H9 (cell line): ENCODE data around the gene ANKHD1. TPM values are rescaled to one million over a fixed set of nuclear protein-coding genes. Genes with fewer than 3 reads are reported as not detected.

Experiments used
- DNase-seq: peaks from one replicate; pipeline ENCODE4 v3.0.0-alpha.2; 2017
- H2AFZ ChIP-seq: one replicate; pipeline ENCODE4 v1.6.1; 2013; ENCODE audit warnings: mild to moderate bottlenecking, low read length, control low read depth, moderate library complexity
- H2AK5ac ChIP-seq: 2 replicates; pipeline ENCODE4 v1.6.1; 2013; ENCODE audit warnings: low read length, control low read depth, mixed read lengths; ENCODE audit not compliant: insufficient read length
- H2BK120ac ChIP-seq: one replicate; pipeline ENCODE4 v1.6.1; 2013; ENCODE audit warnings: low read depth, mild to moderate bottlenecking, low read length, control low read depth, inconsistent platforms; ENCODE audit not compliant: poor library complexity, severe bottlenecking
- H2BK12ac ChIP-seq: 2 replicates; pipeline ENCODE4 v1.6.1; 2013; ENCODE audit warnings: low read length, control low read depth, mixed read lengths, low read depth; ENCODE audit not compliant: insufficient read length
- H2BK15ac ChIP-seq: 2 replicates; pipeline ENCODE4 v1.6.1; 2013; ENCODE audit warnings: low read depth, low read length, control low read depth
- H2BK20ac ChIP-seq: one replicate; pipeline ENCODE4 v1.6.1; 2013; ENCODE audit warnings: low read depth, mild to moderate bottlenecking, low read length, control low read depth, inconsistent platforms; ENCODE audit not compliant: poor library complexity, severe bottlenecking
- H2BK5ac ChIP-seq: 2 replicates; pipeline ENCODE4 v1.6.1; 2013; ENCODE audit warnings: low read length, control low read depth, mixed read lengths; ENCODE audit not compliant: insufficient read length
- H3K14ac ChIP-seq: 2 replicates; pipeline ENCODE4 v1.6.1; 2013; ENCODE audit warnings: low read length, control low read depth; ENCODE audit not compliant: insufficient read depth
- H3K18ac ChIP-seq: 2 replicates; pipeline ENCODE4 v1.6.1; 2013; ENCODE audit warnings: low read depth, mild to moderate bottlenecking, mixed read lengths, low read length, control low read depth; ENCODE audit not compliant: insufficient read length
- H3K23ac ChIP-seq: 2 replicates; pipeline ENCODE4 v1.6.1; 2013; ENCODE audit warnings: low read length, control low read depth, mixed read lengths, low read depth; ENCODE audit not compliant: insufficient read length
- H3K23me2 ChIP-seq: 2 replicates; pipeline ENCODE4 v1.6.1; 2013; ENCODE audit warnings: low read depth, mild to moderate bottlenecking, mixed read lengths, low read length, control low read depth; ENCODE audit not compliant: insufficient read length, poor library complexity, severe bottlenecking
- H3K27ac ChIP-seq: 2 replicates; pipeline ENCODE4 v1.5.1; 2013; ENCODE audit warnings: low read length, control low read depth, mixed read lengths, low read depth; ENCODE audit not compliant: insufficient read length
- H3K27me3 ChIP-seq: 2 replicates; pipeline ENCODE4 v1.6.1; 2013; ENCODE audit warnings: low read length, control low read depth, inconsistent platforms; ENCODE audit not compliant: insufficient read depth
- H3K4ac ChIP-seq: 2 replicates; pipeline ENCODE4 v1.6.1; 2013; ENCODE audit warnings: low read depth, mild to moderate bottlenecking, control low read depth, inconsistent platforms, low read length, moderate library complexity
- H3K4me1 ChIP-seq: 2 replicates; pipeline ENCODE4 v1.6.1; 2013; ENCODE audit warnings: low read length, control low read depth, inconsistent platforms; ENCODE audit not compliant: insufficient read depth
- H3K4me2 ChIP-seq: 2 replicates; pipeline ENCODE4 v1.6.1; 2013; ENCODE audit warnings: low read length, control low read depth, mixed read lengths; ENCODE audit not compliant: insufficient read length, insufficient read depth
- H3K56ac ChIP-seq: 2 replicates; pipeline ENCODE4 v1.6.1; 2013; ENCODE audit warnings: low read depth, mild to moderate bottlenecking, mixed read lengths, low read length, control low read depth; ENCODE audit not compliant: insufficient read length
- H3K79me1 ChIP-seq: 2 replicates; pipeline ENCODE4 v1.6.1; 2013; ENCODE audit warnings: low read depth, mild to moderate bottlenecking, moderate library complexity, low read length, control low read depth, inconsistent platforms; ENCODE audit not compliant: insufficient read depth, poor library complexity, severe bottlenecking
- H3K79me2 ChIP-seq: 2 replicates; pipeline ENCODE4 v1.6.1; 2013; ENCODE audit warnings: low read length, control low read depth, inconsistent platforms; ENCODE audit not compliant: insufficient read depth
- H3K9ac ChIP-seq: 2 replicates; pipeline ENCODE4 v1.6.1; 2013; ENCODE audit warnings: low read length, control low read depth, mixed read lengths; ENCODE audit not compliant: insufficient read length; ENCODE audit errors: extremely low read depth
- H3K9me3 ChIP-seq: one replicate; pipeline ENCODE4 v1.6.1; 2013; ENCODE audit warnings: low read depth, low read length, inconsistent platforms; ENCODE audit not compliant: control insufficient read depth
- H3T11ph ChIP-seq: one replicate; pipeline ENCODE4 v1.6.1; 2013; ENCODE audit warnings: mild to moderate bottlenecking, low read length, control low read depth, inconsistent platforms
- H4K20me1 ChIP-seq: one replicate; pipeline ENCODE4 v1.6.1; 2013; ENCODE audit not compliant: control insufficient read depth, insufficient read length, insufficient read depth
- H4K5ac ChIP-seq: 2 replicates; pipeline ENCODE4 v1.6.1; 2013; ENCODE audit warnings: low read depth, mild to moderate bottlenecking, mixed read lengths, low read length, control low read depth; ENCODE audit not compliant: insufficient read length
- H4K8ac ChIP-seq: replicated peaks from 2 replicates; pipeline ENCODE4 v1.6.1; 2013; ENCODE audit warnings: low read length, control low read depth, mixed read lengths, low read depth; ENCODE audit not compliant: insufficient read length
- H4K91ac ChIP-seq: 2 replicates; pipeline ENCODE4 v1.6.1; 2013; ENCODE audit warnings: low read depth, mild to moderate bottlenecking, moderate library complexity, mixed read lengths, low read length, control low read depth; ENCODE audit not compliant: insufficient read length
- H3K27ac Mint-ChIP-seq, 3 experiments: 2 replicates in 2 of 3; 3 replicates in 1 of 3; pipeline ENCODE4 v1.8.0; 2020 to 2021; ENCODE audit warnings: mixed read lengths in 3 of 3, mild to moderate bottlenecking in 1 of 3, moderate library complexity in 1 of 3
- H3K27me3 Mint-ChIP-seq: 2 replicates; pipeline ENCODE4 v1.8.0; 2021; ENCODE audit warnings: low read depth, mild to moderate bottlenecking, moderate library complexity, mixed read lengths
- H3K36me3 Mint-ChIP-seq, 3 experiments: 2 replicates in 2 of 3; 3 replicates in 1 of 3; pipeline ENCODE4 v1.8.0; 2020 to 2021; ENCODE audit warnings: low read depth in 3 of 3, mixed read lengths in 3 of 3; ENCODE audit not compliant: insufficient read depth in 1 of 3
- H3K4me1 Mint-ChIP-seq, 2 experiments: 2 replicates each; pipeline ENCODE4 v1.8.0; 2020; ENCODE audit warnings: mixed read lengths in 2 of 2
- H3K4me3 Mint-ChIP-seq, 2 experiments: 2 replicates in 1 of 2; 3 replicates in 1 of 2; pipeline ENCODE4 v1.8.0; 2020 to 2021; ENCODE audit warnings: mild to moderate bottlenecking in 2 of 2, mixed read lengths in 2 of 2, moderate library complexity in 1 of 2
- H3K9me3 Mint-ChIP-seq, 2 experiments: 2 replicates in 1 of 2; 3 replicates in 1 of 2; pipeline ENCODE4 v1.8.0; 2020; ENCODE audit warnings: mild to moderate bottlenecking in 2 of 2, mixed read lengths in 2 of 2, moderate library complexity in 1 of 2
- CTCF ChIP-seq: fragments of 200-600 bp; sonication (generic); conservative IDR thresholded peaks from 3 replicates; pipeline ENCODE4 v1.8.0; 2021; ENCODE audit warnings: antibody characterized with exemption, mild to moderate bottlenecking
- WGBS: extraction: QIAGEN DNeasy Blood & Tissue Kit; methylation state at CpG from one replicate; pipeline ENCODE4 v1.1.7; 2013; ENCODE audit warnings: missing lambda C conversion rate, low lambda C conversion rate, mixed read lengths; ENCODE audit not compliant: insufficient read length; ENCODE audit errors: extremely low coverage; 5-methylcytosine and 5-hydroxymethylcytosine counted together
- total RNA-seq: library from RNA; stranded (reverse); gene quantifications from 2 replicates; pipeline ENCODE4 v1.2.1, GENCODE V29; 2021

The ANKHD1 gene
- total RNA-seq, 1 experiment from 2014 or later = 105 TPM

- no peaks in the 10 kb centered on the region for H3K23me2 ChIP-seq
- H3K56ac ChIP-seq = no peak overlapping the region
- H3K14ac ChIP-seq = no peak overlapping the region
- no peaks in the 10 kb centered on the region for H4K20me1 ChIP-seq
- no peak overlapping the region for H2BK15ac ChIP-seq
- H2BK120ac ChIP-seq = no peak overlapping the region
- H3K4me2 ChIP-seq = no peak overlapping the region
- no peaks in the 10 kb centered on the region for H3K79me1 ChIP-seq
- TF ChIP-seq CTCF = no peak
- H3K9me3 ChIP-seq = no peaks in the 10 kb centered on the region
- DNase-seq = no peak
- H3K27ac ChIP-seq = no peak overlapping the region
- no peak overlapping the region for H3K4ac ChIP-seq
- no peak overlapping the region for H3K18ac ChIP-seq
- no peaks in the 10 kb centered on the region for H3K36me3 Mint-ChIP-seq
- H3K27me3 Mint-ChIP-seq = no peaks in the 10 kb centered on the region
- no peaks in the 10 kb centered on the region for H3K4me1 Mint-ChIP-seq
- H2AFZ ChIP-seq = no peak overlapping the region
- H3K9me3 Mint-ChIP-seq = no peaks in the 10 kb centered on the region
- no CpG with 5 or more reads among the region's 2 CpGs for WGBS
- no peak overlapping the region for H2BK12ac ChIP-seq
- no peak overlapping the region for H3K4me3 Mint-ChIP-seq
- H3K4me1 ChIP-seq = no peaks in the 10 kb centered on the region
- no peak overlapping the region for H3K9ac ChIP-seq
- H3K27ac Mint-ChIP-seq = no peak overlapping the region
- H3T11ph ChIP-seq = no peak overlapping the region
- H4K8ac ChIP-seq = no peak overlapping the region
- H3K27me3 ChIP-seq = no peaks in the 10 kb centered on the region
- H2BK5ac ChIP-seq = no peak overlapping the region
- no peak overlapping the region for H4K91ac ChIP-seq
- no peak overlapping the region for H2AK5ac ChIP-seq
- H2BK20ac ChIP-seq = no peak overlapping the region
- no peak overlapping the region for H3K23ac ChIP-seq
- H4K5ac ChIP-seq = no peak overlapping the region
- H3K79me2 ChIP-seq = no peaks in the 10 kb centered on the region
Observed at GRCh38 chr5:140388052-140388451, 13.6 kb upstream of the ANKHD1 start.
